GM12878 (cell line): ENCODE results near the gene ARFGAP3.
A peak's percentile ranks its signal among the peaks of the same experiment; 100 is the strongest.

ENCODE experiments used
- CREB1 ChIP-seq: IDR thresholded peaks from 2 replicates; pipeline ENCODE4 v1.6.1; 2012; ENCODE audit warnings: low read depth, mild to moderate bottlenecking, inconsistent platforms
- CTCF ChIP-seq, 3 experiments: IDR thresholded peaks in 2 of 3; conservative IDR thresholded peaks in 1 of 3; 2 replicates each; pipeline ENCODE4 v1.5.1; 2011; ENCODE audit warnings: low read depth in 3 of 3, low read length in 3 of 3, mild to moderate bottlenecking in 3 of 3, control low read depth in 2 of 3, moderate library complexity in 2 of 3, inconsistent platforms in 1 of 3, mixed read lengths in 1 of 3; ENCODE audit not compliant: control insufficient read depth in 2 of 3, insufficient read depth in 1 of 3; ENCODE audit errors: extremely low read depth in 1 of 3
- EZH2 ChIP-seq: IDR thresholded peaks from 2 replicates; pipeline ENCODE4 v1.6.1; 2012; ENCODE audit warnings: low read depth, mild to moderate bottlenecking, control low read depth, inconsistent platforms, low read length, borderline replicate concordance; ENCODE audit not compliant: control insufficient read depth
- GABPA ChIP-seq: IDR thresholded peaks from 2 replicates; pipeline ENCODE4 v1.6.1; 2014; ENCODE audit warnings: antibody characterized with exemption, low read depth, mild to moderate bottlenecking, inconsistent platforms
- POLR2A ChIP-seq: IDR thresholded peaks from 2 replicates; pipeline ENCODE4 v1.6.1; 2011; ENCODE audit warnings: low read depth, mild to moderate bottlenecking, low read length
- RAD21 ChIP-seq: IDR thresholded peaks from 2 replicates; pipeline ENCODE4 v1.6.1; 2011; ENCODE audit warnings: mild to moderate bottlenecking, low read depth, low read length, moderate library complexity; ENCODE audit not compliant: insufficient read depth
- SMAD1 ChIP-seq: fragments of 450-650 bp; IDR thresholded peaks from 2 replicates; pipeline ENCODE4 v1.6.1; 2018; ENCODE audit warnings: mild to moderate bottlenecking, low read depth; ENCODE audit not compliant: partially characterized antibody

GRCh38 chr22:42895087-42895486, 38.0 kb upstream of the ARFGAP3 start:
- TF ChIP-seq SMAD1 (no peak), GABPA (peak; percentile 43; the same call in 1 of the 2 replicates), CREB1 (peak; percentile 57; the same call in 1 of the 2 replicates), POLR2A (no peak), EZH2 (no peak), RAD21 (no peak), CTCF (IDR thresholded peaks at IDR 0.05 in 2 of 3, conservative IDR thresholded peaks at IDR 0.05 in 1 of 3; ENCODE audit: control insufficient read depth in 2 of 3, extremely low read depth in 1 of 3, insufficient read depth in 1 of 3, low read depth in 3 of 3, low read length in 3 of 3) (no peak)
